Stimulated activated CD4-positive, alpha-beta T cell treated with anti-CD3 and anti-CD28 coated beads, Interleukin-12 subunit alpha, Interleukin-12 subunit beta, amount 100 ng/mL, for 24 hours (primary cell): ENCODE measurements around the gene MPPED1.

Experiments used
- DNase-seq, 2 experiments: peaks; one replicate each; pipeline ENCODE4 v3.0.0-alpha.2; 2020; ENCODE audit warnings: low read depth in 2 of 2

The MPPED1 gene

DNA sequence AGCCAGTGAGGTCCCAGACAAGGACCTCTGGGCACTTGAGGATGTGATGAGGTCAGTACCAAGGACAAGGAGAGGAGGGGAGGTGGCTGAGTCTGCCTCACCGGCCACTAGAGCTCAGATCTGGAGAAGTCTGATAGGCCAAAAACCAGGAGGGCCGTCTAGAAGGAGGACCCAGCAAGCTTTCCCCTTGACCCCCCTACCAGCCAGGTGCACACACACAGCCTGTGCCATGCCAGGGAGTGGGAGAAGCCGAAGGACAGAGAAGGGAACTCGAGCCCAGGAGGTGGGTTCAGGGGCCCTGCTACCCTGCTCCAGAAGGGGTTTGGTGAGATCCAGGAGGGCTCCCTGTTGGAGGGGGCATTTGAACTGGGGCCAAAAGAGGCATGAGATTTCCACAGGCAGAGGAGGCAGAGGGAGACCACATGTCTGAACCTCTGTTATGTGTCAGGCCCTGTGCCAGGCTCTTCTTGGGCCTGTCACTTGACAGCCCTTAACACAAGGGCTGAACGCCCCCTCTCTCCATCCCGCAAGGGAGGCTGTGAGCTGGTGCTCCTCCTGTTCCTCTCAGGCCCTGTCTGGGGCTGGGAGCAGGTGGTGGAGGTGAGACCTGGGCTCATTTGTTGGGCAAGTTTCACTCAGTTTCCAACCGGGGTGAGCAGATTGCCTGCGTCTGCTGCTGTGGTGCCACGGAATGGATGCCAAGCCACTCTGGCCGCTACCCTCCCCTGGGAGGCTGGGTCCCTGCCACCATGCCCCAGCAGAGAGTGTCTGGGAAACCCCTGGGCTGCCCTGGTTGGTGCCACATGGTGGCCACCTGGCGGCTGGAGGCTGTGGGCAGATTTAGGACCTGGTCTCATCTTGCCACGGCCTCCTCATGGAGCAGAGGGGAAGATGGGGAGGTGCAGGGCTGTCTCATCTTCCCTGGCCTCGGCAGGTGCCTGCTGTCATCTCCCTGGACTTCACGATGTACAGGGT is 65.2 kb downstream of the MPPED1 start:
- no peak for DNase-seq

- DNase-seq = no peak
Measured at GRCh38 chr22:43477966-43478365, 66.2 kb downstream of the MPPED1 start.

GRCh38 chr22:43478621-43479300 is 66.9 kb downstream of the MPPED1 start:
- DNase-seq = no peak

- no peak for DNase-seq
Measured at GRCh38 chr22:43479301-43479950, 67.6 kb downstream of the MPPED1 start.

GRCh38 chr22:43479962-43480361 is 68.1 kb downstream of the MPPED1 start:
- no peak for DNase-seq

DNA sequence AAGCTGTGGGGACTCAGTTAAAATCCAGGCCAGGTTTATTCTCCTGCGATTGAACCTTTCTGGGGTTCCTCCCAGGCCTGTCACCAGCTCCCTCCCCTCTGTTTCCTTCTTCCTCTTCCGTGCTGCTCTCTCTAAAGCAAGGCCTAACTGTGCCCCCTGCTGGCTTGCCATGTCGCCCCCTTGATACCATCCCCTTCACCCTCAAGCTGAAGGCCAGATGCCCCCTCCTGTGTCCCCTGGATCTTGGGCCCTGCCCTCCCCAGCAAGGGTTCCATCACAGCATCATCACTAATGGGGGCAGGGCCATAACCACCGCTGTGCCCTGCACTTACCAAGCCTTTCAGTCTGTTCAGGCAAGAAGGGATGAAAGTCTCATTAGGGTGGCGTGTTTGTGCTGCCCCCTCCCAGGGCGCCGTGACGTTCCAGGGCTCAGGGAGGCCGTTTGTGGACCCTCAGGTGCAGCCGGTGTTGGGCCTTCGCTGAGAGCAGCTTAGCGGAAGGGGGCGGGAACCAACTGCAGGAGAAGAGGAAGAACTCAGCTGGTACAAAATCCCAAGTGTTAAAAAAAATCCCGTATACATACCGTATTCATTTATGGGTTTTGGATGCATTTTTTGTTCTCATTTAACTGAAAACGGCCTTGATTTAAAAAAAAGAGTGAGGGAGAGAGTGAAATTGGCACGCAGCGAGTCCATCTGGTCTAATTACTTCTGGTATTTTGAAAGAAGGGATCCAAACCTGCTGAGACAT is 69.9 kb downstream of the MPPED1 start:
- DNase-seq = no peak

- DNase-seq = no peak
Measured at GRCh38 chr22:43482318-43482625, 70.5 kb downstream of the MPPED1 start.

GRCh38 chr22:43483266-43483665 is 71.5 kb downstream of the MPPED1 start:
- DNase-seq = no peak

DNA sequence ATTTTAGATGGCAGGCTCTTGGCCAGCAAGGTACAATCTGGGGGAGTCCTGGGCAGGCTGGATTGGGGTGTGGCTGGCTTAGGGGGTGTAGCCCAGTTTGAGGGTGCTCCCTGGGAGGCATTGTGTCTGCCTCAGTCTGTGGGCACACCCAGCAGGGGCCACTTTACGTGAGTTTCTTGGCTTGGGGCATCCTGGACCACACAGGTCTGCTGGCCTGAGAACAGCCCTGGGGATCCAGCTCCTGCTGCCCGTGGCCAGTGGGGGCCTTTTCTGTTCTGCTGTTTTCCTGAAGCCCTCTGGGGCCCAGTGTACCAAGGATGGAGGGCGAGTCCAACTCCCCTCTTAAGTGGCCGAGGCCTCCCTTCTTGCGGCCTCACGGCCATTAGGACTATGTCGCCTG is 71.9 kb downstream of the MPPED1 start:
- DNase-seq = no peak

DNA sequence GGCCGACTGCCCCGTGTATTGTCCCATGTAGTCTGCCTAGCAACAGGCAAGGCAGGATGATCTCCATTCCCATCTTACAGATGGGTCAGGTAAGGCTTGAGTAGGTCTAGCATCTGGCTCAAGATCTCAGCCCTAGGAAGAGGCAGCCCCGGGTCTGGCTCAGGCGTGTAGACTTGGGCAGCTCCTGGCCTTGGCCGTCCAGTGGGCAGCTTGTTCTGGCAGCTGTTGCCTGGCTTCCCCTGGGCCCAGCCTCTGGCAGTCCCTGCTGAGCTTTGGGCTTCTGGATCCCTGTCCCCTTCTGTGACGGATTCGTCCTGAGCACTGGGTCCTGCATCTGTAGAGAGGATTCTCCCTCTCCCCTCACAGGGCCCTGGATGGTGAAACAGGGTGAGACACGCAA is 72.4 kb downstream of the MPPED1 start:
- DNase-seq = no peak

- no peak for DNase-seq
Measured at GRCh38 chr22:43485502-43486089, 73.8 kb downstream of the MPPED1 start.

GRCh38 chr22:43487311-43488030 is 75.7 kb downstream of the MPPED1 start:
- DNase-seq = no peak

- DNase-seq = no peak
Measured at GRCh38 chr22:43488031-43488866, 76.4 kb downstream of the MPPED1 start.

GRCh38 chr22:43488937-43489336 is 77.1 kb downstream of the MPPED1 start:
- no peak for DNase-seq

DNA sequence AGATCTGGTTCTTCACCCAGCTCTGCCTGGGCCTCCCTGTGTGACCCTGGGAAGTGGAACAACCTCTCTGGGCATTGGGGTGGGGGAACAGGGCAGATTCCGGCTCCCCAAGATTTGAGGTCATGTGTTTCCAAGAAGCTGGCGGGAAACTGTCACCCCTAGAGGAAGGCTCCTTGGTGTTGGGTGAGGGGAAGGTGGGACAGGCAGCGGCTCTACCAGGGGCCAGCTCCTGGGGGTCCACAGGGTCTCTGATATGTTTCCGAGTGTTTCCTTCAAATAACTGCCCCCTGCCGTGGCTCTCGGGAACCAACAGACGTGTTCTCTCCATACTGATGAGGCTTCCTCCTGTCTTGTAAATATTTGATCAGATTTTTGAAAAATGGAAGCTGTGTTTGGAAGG is 78.5 kb downstream of the MPPED1 start:
- no peak for DNase-seq

- DNase-seq = no peak
Measured at GRCh38 chr22:43491177-43491576, 79.4 kb downstream of the MPPED1 start.

DNA sequence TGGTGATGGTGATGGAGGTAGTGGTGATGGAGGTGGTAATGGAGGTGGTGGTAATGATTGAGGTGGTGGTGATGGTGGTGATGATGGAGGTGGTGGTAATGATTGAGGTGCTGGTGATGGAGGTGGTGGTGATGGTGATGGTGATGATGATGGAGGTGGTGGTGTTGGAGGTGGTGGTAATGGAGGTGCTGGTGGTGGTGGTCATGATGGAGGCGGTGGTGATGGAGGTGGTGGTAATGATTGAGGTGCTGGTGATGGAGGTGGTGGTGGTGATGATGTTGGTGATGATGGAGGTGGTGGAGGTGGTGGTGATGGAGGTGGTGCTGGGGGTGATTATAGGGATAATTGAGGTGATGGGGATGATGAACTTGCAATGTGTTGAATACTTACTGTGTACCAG is 79.9 kb downstream of the MPPED1 start:
- no peak for DNase-seq

GRCh38 chr22:43493297-43493696 is 81.5 kb downstream of the MPPED1 start:
- no peak for DNase-seq

GRCh38 chr22:43497956-43498855 is 86.4 kb downstream of the MPPED1 start:
- no peak for DNase-seq
